ENCODE results near the gene ISG20.

GRCh38 chr15:88616240-88616639, 22.6 kb upstream of the ISG20 start:
- no peak for TF ChIP-seq YY1 (IDR thresholded peaks at IDR 0.05; ENCODE audit: insufficient read depth, insufficient read length)
- no peak for TF ChIP-seq ZNF274 (IDR thresholded peaks at IDR 0.05; ENCODE audit: low read depth, low read length)
- no peak for TF ChIP-seq SUZ12 (IDR thresholded peaks at IDR 0.05; ENCODE audit: extremely low read depth, insufficient read depth, insufficient read length)

Measured in NT2/D1 (cell line).